ENCODE results near the gene FAM120C.

FAM120C gene

GRCh38 chrX:54044126-54044876 is 138.8 kb downstream of the FAM120C start, which contains the start of gene PHF8:
PHF8 (minus strand) TSS chrX:54044473; CDS start chrX:54042728, 1,745 bp downstream.
- TF ChIP-seq CTCF (IDR thresholded peaks at IDR 0.05; ENCODE audit: low read depth, low read length), result peak; percentile 9
- peak; percentile 95 to 97 for DNase-seq (ENCODE audit: low read depth in 2 of 2)
- H3K4me3 ChIP-seq (replicated peaks in 1 of 2; ENCODE audit: low read depth in 2 of 2, low read length in 2 of 2), result peak within 1 kb of the TSS; percentile 64 to 66

- peak in 1 of 2 donors; percentile 44 for DNase-seq (ENCODE audit: low read depth in 2 of 2)
- TF ChIP-seq CTCF (IDR thresholded peaks at IDR 0.05; ENCODE audit: low read depth, low read length), result no peak
- H3K4me3 ChIP-seq (replicated peaks in 1 of 2; ENCODE audit: low read depth in 2 of 2, low read length in 2 of 2), result peak overlapping the region; percentile 64 to 66
Observed at GRCh38 chrX:54043541-54044125, 139.4 kb downstream of the FAM120C start.

GRCh38 chrX:54043056-54043455 is 140.0 kb downstream of the FAM120C start:
- TF ChIP-seq CTCF (IDR thresholded peaks at IDR 0.05; ENCODE audit: low read depth, low read length), result no peak
- H3K4me3 ChIP-seq (replicated peaks in 1 of 2; ENCODE audit: low read depth in 2 of 2, low read length in 2 of 2), result peak overlapping the region; percentile 64 to 66
- no peak for DNase-seq (ENCODE audit: low read depth in 2 of 2)

GRCh38 chrX:54042609-54043021 is 140.4 kb downstream of the FAM120C start:
- peak; percentile 32 for TF ChIP-seq CTCF (IDR thresholded peaks at IDR 0.05; ENCODE audit: low read depth, low read length)
- peak overlapping the region; percentile 64 to 66 for H3K4me3 ChIP-seq (replicated peaks in 1 of 2; ENCODE audit: low read depth in 2 of 2, low read length in 2 of 2)
- DNase-seq (ENCODE audit: low read depth in 2 of 2), result peak; percentile 59 to 70

- no peak for TF ChIP-seq CTCF (IDR thresholded peaks at IDR 0.05; ENCODE audit: low read depth, low read length)
- H3K4me3 ChIP-seq (replicated peaks in 1 of 2; ENCODE audit: low read depth in 2 of 2, low read length in 2 of 2), result no peak overlapping the region
- DNase-seq (ENCODE audit: low read depth in 2 of 2), result no peak
Observed at GRCh38 chrX:54030329-54030728, 152.7 kb downstream of the FAM120C start.

GRCh38 chrX:54029529-54030143 is 153.4 kb downstream of the FAM120C start:
- H3K4me3 ChIP-seq (replicated peaks in 1 of 2; ENCODE audit: low read depth in 2 of 2, low read length in 2 of 2), result no peak overlapping the region
- DNase-seq (ENCODE audit: low read depth in 2 of 2), result no peak
- TF ChIP-seq CTCF (IDR thresholded peaks at IDR 0.05; ENCODE audit: low read depth, low read length), result no peak

Measured in cardiac fibroblast (primary cell).